Measurements from ENCODE around the gene JAK1. TPM values are rescaled to one million over a fixed set of nuclear protein-coding genes. Genes with fewer than 3 reads are reported as not detected.
A peak's percentile ranks its signal among the peaks of the same experiment; 100 is the strongest.

JAK1 gene
- total RNA-seq, 1 experiment from 2014 or later, result 138 TPM

DNA sequence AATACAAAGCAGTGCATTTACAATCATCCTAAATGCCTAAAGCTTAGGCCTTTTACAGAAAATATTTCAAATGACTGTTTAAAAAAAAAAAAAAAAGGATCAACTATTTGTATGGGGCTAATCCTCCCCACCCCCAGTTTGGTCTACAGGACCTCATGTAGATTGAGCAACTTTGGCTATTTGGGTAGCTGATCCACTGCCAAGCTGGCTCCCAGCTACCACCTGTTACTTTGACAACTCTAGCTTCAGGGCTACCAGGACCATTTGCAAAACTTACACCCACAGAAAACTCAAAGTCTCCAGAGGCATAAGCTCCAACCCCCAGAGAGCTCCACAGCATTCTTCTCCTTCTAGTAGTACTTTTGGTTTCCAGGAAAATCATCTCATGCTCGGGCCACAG lies 29.4 kb downstream of the JAK1 start:
- in situ Hi-C loops (cut with HindIII; ENCODE audit: low pct_unique_long_range_greater_than_20kb, low sequenced_read_pairs) (no loop called here), intact Hi-C loops (cut with micrococcal nuclease; ENCODE audit: unreplicated experiment) (no loop called here)
- ATAC-seq (no peak), DNase-seq (ENCODE audit: low read depth, low spot score) (no peak)
- BruUV-seq (replicated peaks), result no TSS peak
- Histone ChIP-seq H3K4me3 (ENCODE audit: low read depth in 2 of 2, low read length in 2 of 2) (no peak overlapping the region), H3K36me3 (ENCODE audit: control insufficient read depth, insufficient read depth, low read length) (no peaks in the 10 kb centered on the region), H3K27me3 (ENCODE audit: control insufficient read depth, insufficient read depth, low read length) (no peaks in the 10 kb centered on the region), H3K9me3 (ENCODE audit: control insufficient read depth, insufficient read depth, low read depth, low read length) (no peaks in the 10 kb centered on the region), H3K27ac (ENCODE audit: low read length) (no peak overlapping the region), H3K4me1 (ENCODE audit: control insufficient read depth, insufficient read depth, low read length) (peaks cover 46% of the 10 kb centered on the region)
- TF ChIP-seq SIN3A (IDR thresholded peaks at IDR 0.05; ENCODE audit: borderline replicate concordance, insufficient read depth, low read depth, low read length) (no peak), CTCF (IDR thresholded peaks at IDR 0.05) (no peak), REST (IDR thresholded peaks at IDR 0.05; ENCODE audit: insufficient read depth in 1 of 2, low read depth in 2 of 2, low read length in 1 of 2) (no peak), TCF7L2 (IDR thresholded peaks at IDR 0.05; ENCODE audit: low read depth, low read length) (no peak), POLR2AphosphoS5 (IDR thresholded peaks at IDR 0.05; ENCODE audit: low read depth, low read length) (no peak)
- CTCF ChIA-PET, result no interaction called here
- POLR2A ChIA-PET, result interaction anchor here (0.6 kb wide), 1 partner anchor 55 kb away, joined by 4 read pairs; no protein-coding TSS in a partner anchor

DNA sequence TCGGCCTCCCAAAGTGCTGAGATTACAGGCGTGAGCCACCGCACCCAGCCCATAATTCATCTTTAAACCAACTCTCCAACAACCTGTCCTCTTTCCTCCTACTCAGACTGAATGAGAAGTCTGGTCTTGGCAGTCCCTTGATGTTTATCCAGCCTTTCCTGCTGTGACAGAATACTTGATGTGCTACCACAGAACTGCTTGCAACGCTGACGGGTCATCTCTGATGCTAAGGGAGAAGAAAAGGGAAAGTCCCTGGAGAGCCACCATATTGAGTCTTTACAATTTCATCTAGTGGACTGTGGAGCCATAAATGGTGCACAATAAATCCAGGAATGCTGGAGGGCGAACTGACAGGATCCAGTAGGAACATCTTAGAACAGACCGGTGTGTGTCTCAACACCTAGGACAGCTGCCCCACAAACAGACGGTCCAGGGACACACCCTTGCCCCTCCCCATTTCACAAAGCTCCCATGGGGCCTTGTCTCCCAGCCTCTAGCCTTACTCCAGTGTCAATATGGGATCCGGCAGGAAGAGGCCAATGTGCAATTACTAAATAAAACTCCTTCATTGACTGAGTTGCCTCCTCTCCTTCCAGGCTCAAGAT lies 30.7 kb downstream of the JAK1 start:
- POLR2A ChIA-PET, result no interaction called here
- Histone ChIP-seq H3K4me3 (ENCODE audit: low read depth in 2 of 2, low read length in 2 of 2) (no peak overlapping the region), H3K36me3 (ENCODE audit: control insufficient read depth, insufficient read depth, low read length) (no peaks in the 10 kb centered on the region), H3K9me3 (ENCODE audit: control insufficient read depth, insufficient read depth, low read depth, low read length) (no peaks in the 10 kb centered on the region), H3K27ac (ENCODE audit: low read length) (0 out of 2 replicates have a peak overlapping the region, but pooled peaks have one; percentile 13), H3K4me1 (ENCODE audit: control insufficient read depth, insufficient read depth, low read length) (peaks cover 41% of the 10 kb centered on the region), H3K27me3 (ENCODE audit: control insufficient read depth, insufficient read depth, low read length) (no peaks in the 10 kb centered on the region)
- TF ChIP-seq REST (IDR thresholded peaks at IDR 0.05; ENCODE audit: insufficient read depth in 1 of 2, low read depth in 2 of 2, low read length in 1 of 2) (no peak), TCF7L2 (IDR thresholded peaks at IDR 0.05; ENCODE audit: low read depth, low read length) (no peak)
- DNase-seq (ENCODE audit: low read depth, low spot score) (no peak), ATAC-seq (no peak; the same call in 1 of the 2 replicates)
- BruUV-seq (replicated peaks), result no TSS peak
- CTCF ChIA-PET, result no interaction called here
- in situ Hi-C loops (cut with HindIII; ENCODE audit: low pct_unique_long_range_greater_than_20kb, low sequenced_read_pairs), result no loop called here
- intact Hi-C loops (cut with micrococcal nuclease; ENCODE audit: unreplicated experiment), result no loop called here

All from Panc1 (cell line).